LNCAP (cell line): ENCODE results near the gene SLC35G2.

Experiments
- TF ChIP-seq, protein P1 (sequence below): fragments of 450-650 bp; IDR thresholded peaks from 2 replicates; pipeline ENCODE4 v1.5.1; 2017; ENCODE audit warnings: mild to moderate bottlenecking

The SLC35G2 gene

DNA sequence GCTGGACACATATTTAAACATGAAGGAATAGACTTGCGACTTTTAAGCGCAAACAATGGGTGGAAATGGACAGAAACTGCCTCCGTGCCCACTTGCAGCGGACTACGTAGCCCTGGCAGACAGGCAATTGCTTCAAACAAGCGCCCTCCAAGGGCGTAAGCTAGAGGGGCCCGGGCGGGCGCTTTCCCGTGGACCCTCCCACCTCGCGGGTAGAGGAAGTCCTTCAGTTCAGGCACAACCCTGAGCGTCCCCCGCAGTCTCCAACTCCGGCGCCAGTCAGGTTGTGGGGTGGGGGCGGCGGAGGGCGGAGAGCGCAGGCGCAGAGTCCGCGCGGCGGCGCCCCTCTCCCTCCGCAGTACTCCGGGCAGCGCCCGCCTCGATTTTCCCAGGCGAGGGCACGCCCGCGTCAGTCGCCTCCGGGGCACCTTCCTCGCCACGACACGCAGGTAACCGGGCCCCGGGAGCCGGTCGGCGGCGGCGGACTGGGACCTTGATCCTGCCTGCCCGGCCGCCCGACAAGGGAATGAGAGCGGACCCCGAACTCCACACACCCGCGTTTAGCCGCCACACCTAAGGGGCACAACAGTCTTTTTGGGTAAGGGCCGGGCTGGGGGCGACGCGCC lies at the start of gene SLC35G2:
Gene SLC35G2, plus strand, starts transcription at position 358 of the 623 bp plus-strand sequence. CDS start 35,335 bp downstream, outside the sequence.
- TF ChIP-seq, protein P1, sequence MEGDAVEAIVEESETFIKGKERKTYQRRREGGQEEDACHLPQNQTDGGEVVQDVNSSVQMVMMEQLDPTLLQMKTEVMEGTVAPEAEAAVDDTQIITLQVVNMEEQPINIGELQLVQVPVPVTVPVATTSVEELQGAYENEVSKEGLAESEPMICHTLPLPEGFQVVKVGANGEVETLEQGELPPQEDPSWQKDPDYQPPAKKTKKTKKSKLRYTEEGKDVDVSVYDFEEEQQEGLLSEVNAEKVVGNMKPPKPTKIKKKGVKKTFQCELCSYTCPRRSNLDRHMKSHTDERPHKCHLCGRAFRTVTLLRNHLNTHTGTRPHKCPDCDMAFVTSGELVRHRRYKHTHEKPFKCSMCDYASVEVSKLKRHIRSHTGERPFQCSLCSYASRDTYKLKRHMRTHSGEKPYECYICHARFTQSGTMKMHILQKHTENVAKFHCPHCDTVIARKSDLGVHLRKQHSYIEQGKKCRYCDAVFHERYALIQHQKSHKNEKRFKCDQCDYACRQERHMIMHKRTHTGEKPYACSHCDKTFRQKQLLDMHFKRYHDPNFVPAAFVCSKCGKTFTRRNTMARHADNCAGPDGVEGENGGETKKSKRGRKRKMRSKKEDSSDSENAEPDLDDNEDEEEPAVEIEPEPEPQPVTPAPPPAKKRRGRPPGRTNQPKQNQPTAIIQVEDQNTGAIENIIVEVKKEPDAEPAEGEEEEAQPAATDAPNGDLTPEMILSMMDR: no peak

- TF ChIP-seq, protein P1: no peak
Observed at GRCh38 chr3:136772709-136773108, 46.2 kb upstream of the SLC35G2 start.

DNA sequence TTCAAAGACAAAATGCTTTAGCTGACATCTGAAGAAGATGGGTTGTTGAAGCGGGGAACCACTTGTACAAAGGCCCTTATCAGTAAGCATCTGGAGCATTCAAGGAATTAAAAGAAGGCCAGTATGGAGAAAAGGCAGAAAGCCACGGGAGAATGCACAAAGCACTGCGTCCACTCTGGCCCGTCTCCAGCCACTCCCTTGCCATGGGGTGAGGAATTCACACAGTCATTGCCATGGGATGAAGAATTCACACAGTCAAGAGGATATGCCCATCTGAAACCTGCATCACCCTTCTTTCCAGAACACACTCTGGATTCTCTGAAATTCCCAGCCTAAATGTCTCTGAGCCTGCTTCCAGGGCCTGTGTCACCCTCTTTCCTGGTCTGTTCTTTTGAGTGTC lies 40.1 kb upstream of the SLC35G2 start:
- TF ChIP-seq, protein P1: no peak

- TF ChIP-seq, protein P1: no peak
Observed at GRCh38 chr3:136780741-136781140, 38.2 kb upstream of the SLC35G2 start.

- TF ChIP-seq, protein P1: no peak
Observed at GRCh38 chr3:136783708-136784191, 35.2 kb upstream of the SLC35G2 start.

DNA sequence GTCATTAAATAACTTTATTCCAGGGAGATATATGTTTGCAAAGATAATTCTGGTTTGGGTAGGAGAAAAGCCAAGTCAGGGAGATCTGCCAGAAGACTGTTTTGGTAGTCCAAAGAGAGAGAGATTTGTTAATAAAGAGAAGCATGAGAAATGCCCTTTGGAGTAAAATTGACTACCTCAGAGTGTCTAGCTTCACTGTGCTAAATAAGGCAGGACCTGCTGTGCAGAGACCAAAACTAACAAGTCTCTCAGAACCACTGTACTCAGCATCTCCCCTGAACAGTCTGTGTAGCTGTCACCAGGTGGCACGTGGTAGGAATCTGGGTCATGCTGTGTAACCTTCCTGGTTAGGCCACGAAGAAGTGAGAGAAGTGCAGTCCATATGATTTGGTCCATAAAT lies 31.6 kb upstream of the SLC35G2 start:
- TF ChIP-seq, protein P1: no peak

DNA sequence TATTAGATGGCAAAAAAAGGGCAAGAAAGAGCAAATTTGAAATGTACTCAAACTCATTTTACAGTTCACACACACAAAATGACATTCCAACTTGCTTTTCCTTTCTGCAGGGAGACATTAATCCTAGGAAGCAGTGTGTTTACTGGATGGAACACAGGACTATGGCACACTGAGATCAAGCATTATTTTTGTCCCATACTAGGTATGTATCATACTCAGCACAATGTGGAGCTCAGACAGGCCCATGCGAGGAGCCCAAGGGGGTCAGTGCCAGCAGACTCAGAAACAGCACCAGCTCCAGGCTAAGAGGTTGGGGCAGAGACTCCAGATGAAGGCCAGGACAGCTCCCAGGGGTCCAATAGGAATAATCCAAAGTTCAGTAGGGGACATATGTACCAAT lies 30.8 kb upstream of the SLC35G2 start:
- TF ChIP-seq, protein P1: no peak

DNA sequence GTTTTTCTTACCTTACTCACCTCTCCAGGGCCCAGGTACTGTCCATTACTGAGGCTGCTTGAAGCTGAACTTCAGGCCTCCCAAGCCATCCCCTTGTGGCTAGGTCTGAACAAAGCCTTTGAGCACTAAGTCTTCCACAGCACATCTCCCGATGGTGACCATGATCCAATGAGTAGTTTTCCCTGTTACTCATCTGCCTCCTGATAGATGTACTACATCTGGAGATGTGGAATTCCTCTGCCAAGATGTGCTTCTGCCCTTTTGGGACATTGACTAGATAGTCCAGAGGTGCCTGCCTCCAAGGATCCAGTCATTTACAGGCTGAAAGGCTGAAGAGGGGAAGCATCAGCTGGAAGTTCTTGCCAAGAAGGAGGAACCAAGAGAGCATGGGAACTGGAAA lies 28.9 kb upstream of the SLC35G2 start:
- TF ChIP-seq, protein P1: no peak
